ENCODE measurements around the gene PTPN22. TPM values are rescaled to one million over a fixed set of nuclear protein-coding genes. Genes with fewer than 3 reads are reported as not detected.

Gene PTPN22
- polyA plus RNA-seq, 2 donors, result 0.76 to 1.5 TPM

DNA sequence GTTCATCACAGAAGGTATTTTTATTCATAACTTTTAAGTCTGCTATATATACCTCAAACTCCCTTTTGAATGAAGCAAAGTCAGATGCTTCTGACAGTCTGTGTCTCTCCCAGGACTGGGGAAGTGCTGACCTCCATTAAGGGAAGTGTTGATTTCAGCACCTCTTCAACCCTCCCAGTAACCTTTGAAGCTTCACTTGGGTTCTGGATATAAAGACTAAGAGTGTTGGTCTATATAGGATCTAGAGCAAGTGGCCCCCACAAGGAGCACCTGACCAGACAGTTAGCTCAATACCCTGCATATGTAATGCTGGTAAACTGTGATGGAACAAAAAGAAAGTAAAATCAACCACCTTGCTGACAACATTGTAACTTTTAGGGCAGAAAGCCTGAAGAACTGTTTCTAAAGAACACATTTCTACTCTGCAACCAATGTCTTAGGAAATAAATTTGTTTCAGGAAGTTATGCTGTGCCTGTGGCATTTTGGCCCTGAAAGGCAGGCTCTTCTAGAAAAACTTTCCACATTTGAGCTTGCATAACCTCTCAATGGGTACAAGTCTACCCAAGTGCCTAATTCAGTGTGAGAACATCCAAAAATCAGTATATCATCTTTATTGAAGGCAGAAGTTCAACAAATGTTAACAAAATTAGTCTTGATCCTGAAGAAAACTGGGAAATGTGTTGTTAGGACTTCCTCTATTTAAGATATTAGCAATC, 865 bp upstream of the PTPN22 start:
- Histone ChIP-seq H3K36me3 (ENCODE audit: control insufficient read depth in 2 of 2, insufficient read depth in 2 of 2, low read length in 1 of 2) (no peaks in the 10 kb centered on the region), H3K27ac (ENCODE audit: low read depth in 2 of 2, low read length in 1 of 2) (peak overlapping the region; percentile 35 to 52), H3K4me1 (ENCODE audit: control insufficient read depth in 2 of 2, insufficient read depth in 2 of 2, low read length in 1 of 2) (no peaks in the 10 kb centered on the region)

GRCh38 chr1:113870778-113871177, 734 bp downstream of the PTPN22 start:
- Histone ChIP-seq H3K27ac (ENCODE audit: low read depth in 2 of 2, low read length in 1 of 2) (no peak overlapping the region), H3K27me3 (ENCODE audit: control insufficient read depth in 1 of 2, insufficient read depth in 2 of 2, low read length in 2 of 2) (no peaks in the 10 kb centered on the region), H3K36me3 (ENCODE audit: control insufficient read depth in 2 of 2, insufficient read depth in 2 of 2, low read length in 1 of 2) (no peaks in the 10 kb centered on the region), H3K9me3 (ENCODE audit: control insufficient read depth in 2 of 2, insufficient read depth in 1 of 2, low read depth in 1 of 2, low read length in 1 of 2) (no peaks in the 10 kb centered on the region), H3K4me1 (ENCODE audit: control insufficient read depth in 2 of 2, insufficient read depth in 2 of 2, low read length in 1 of 2) (no peaks in the 10 kb centered on the region), H3K4me3 (ENCODE audit: low read depth in 1 of 2, low read length in 2 of 2) (no peak overlapping the region)
- WGBS, 2 donors, result 83 to 85% methylated on average over 3 of the region's 3 CpGs

More for the DNA sequence above, 865 bp upstream of the PTPN22 start:
- H3K9me3 ChIP-seq (ENCODE audit: control insufficient read depth in 2 of 2, insufficient read depth in 1 of 2, low read depth in 1 of 2, low read length in 1 of 2), result no peaks in the 10 kb centered on the region
- H3K27me3 ChIP-seq (ENCODE audit: control insufficient read depth in 1 of 2, insufficient read depth in 2 of 2, low read length in 2 of 2), result no peaks in the 10 kb centered on the region
- H3K4me3 ChIP-seq (ENCODE audit: low read depth in 1 of 2, low read length in 2 of 2), result no peak overlapping the region

DNA sequence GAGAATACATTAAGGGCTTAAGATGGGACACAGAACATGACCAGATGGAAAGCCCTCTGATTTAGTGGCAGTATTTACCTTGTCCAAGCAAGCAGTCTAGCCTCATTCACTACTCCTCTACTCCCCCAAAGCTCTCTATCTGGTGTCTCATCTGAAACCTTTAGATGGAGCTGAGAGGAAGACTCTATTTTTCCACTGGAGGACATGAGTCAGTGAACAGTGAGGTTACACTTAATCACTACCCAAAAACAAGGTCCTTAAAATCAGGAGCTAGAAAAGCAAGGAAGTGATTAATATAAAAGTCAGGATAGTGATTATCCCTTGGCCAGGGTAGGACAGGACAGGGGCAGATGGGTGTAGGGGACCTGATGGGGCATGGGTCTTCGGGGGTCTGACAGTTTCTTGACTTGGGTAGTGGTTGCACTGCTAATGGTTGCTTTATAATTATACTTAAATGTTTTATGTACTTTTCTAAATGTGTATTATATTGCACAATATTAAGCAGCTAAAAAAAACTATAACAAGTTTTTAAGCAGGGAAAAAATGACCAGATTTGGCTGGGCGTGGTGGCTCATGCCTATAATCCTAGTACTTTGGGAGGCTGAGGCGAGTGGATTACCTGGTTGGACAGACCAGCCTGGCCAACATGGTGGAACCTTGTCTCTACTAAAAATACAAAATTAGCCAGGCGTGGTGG, 3.0 kb downstream of the PTPN22 start:
- Histone ChIP-seq H3K4me1 (ENCODE audit: control insufficient read depth in 2 of 2, insufficient read depth in 2 of 2, low read length in 1 of 2) (no peaks in the 10 kb centered on the region), H3K27me3 (ENCODE audit: control insufficient read depth in 1 of 2, insufficient read depth in 2 of 2, low read length in 2 of 2) (no peaks in the 10 kb centered on the region), H3K27ac (ENCODE audit: low read depth in 2 of 2, low read length in 1 of 2) (peak overlapping the region in 1 of 2 donors; percentile 37), H3K36me3 (ENCODE audit: control insufficient read depth in 2 of 2, insufficient read depth in 2 of 2, low read length in 1 of 2) (no peaks in the 10 kb centered on the region), H3K9me3 (ENCODE audit: control insufficient read depth in 2 of 2, insufficient read depth in 1 of 2, low read depth in 1 of 2, low read length in 1 of 2) (no peaks in the 10 kb centered on the region), H3K4me3 (ENCODE audit: low read depth in 1 of 2, low read length in 2 of 2) (no peak overlapping the region)
- 84% methylated on average over 4 of the region's 4 CpGs for WGBS, 2 donors

DNA sequence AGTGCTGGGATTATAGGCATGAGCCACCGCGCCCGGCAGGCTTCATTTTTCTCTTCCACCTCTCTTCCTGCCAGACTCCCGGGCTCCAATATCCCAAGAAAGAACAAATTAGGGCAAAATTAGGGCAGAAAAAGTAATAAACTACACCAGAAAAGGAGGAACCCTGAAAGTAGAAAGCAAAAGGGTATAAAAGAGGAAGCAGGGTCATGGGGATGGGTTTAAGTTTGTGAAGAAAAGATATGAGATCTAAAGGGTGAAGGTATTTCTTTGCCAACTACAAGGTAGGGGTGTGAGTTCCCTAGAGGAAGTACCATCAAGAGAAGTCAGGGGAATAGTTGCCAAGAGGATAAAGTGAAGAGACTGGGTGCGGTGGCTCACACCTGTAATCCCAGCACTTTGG, 9.9 kb downstream of the PTPN22 start:
- no peaks in the 10 kb centered on the region for H3K9me3 ChIP-seq (ENCODE audit: control insufficient read depth in 2 of 2, insufficient read depth in 1 of 2, low read depth in 1 of 2, low read length in 1 of 2)
- no peak overlapping the region for H3K27ac ChIP-seq (ENCODE audit: low read depth in 2 of 2, low read length in 1 of 2)
- 90 to 92% methylated on average over 5 of the region's 5 CpGs for WGBS, 2 donors
- H3K4me3 ChIP-seq (ENCODE audit: low read depth in 1 of 2, low read length in 2 of 2), result no peak overlapping the region
- no peaks in the 10 kb centered on the region for H3K36me3 ChIP-seq (ENCODE audit: control insufficient read depth in 2 of 2, insufficient read depth in 2 of 2, low read length in 1 of 2)
- no peaks in the 10 kb centered on the region for H3K27me3 ChIP-seq (ENCODE audit: control insufficient read depth in 1 of 2, insufficient read depth in 2 of 2, low read length in 2 of 2)
- H3K4me1 ChIP-seq (ENCODE audit: control insufficient read depth in 2 of 2, insufficient read depth in 2 of 2, low read length in 1 of 2), result no peaks in the 10 kb centered on the region

- 70 to 71% methylated on average over 3 of the region's 3 CpGs for WGBS, 2 donors
- no peaks in the 10 kb centered on the region for H3K9me3 ChIP-seq (ENCODE audit: control insufficient read depth in 2 of 2, insufficient read depth in 1 of 2, low read depth in 1 of 2, low read length in 1 of 2)
Measured at GRCh38 chr1:113860891-113861290, 10.6 kb downstream of the PTPN22 start.

GRCh38 chr1:113859478-113860175, 11.9 kb downstream of the PTPN22 start:
- Histone ChIP-seq H3K4me3 (ENCODE audit: low read depth in 1 of 2, low read length in 2 of 2) (no peak overlapping the region), H3K27me3 (ENCODE audit: control insufficient read depth in 1 of 2, insufficient read depth in 2 of 2, low read length in 2 of 2) (no peaks in the 10 kb centered on the region), H3K9me3 (ENCODE audit: control insufficient read depth in 2 of 2, insufficient read depth in 1 of 2, low read depth in 1 of 2, low read length in 1 of 2) (no peaks in the 10 kb centered on the region), H3K36me3 (ENCODE audit: control insufficient read depth in 2 of 2, insufficient read depth in 2 of 2, low read length in 1 of 2) (no peaks in the 10 kb centered on the region), H3K27ac (ENCODE audit: low read depth in 2 of 2, low read length in 1 of 2) (no peak overlapping the region), H3K4me1 (ENCODE audit: control insufficient read depth in 2 of 2, insufficient read depth in 2 of 2, low read length in 1 of 2) (no peaks in the 10 kb centered on the region)
- WGBS, 2 donors, result 56 to 69% methylated on average over 3 of the region's 3 CpGs

More at GRCh38 chr1:113860891-113861290, 10.6 kb downstream of the PTPN22 start:
- Histone ChIP-seq H3K27me3 (ENCODE audit: control insufficient read depth in 1 of 2, insufficient read depth in 2 of 2, low read length in 2 of 2) (no peaks in the 10 kb centered on the region), H3K4me3 (ENCODE audit: low read depth in 1 of 2, low read length in 2 of 2) (no peak overlapping the region), H3K27ac (ENCODE audit: low read depth in 2 of 2, low read length in 1 of 2) (no peak overlapping the region), H3K36me3 (ENCODE audit: control insufficient read depth in 2 of 2, insufficient read depth in 2 of 2, low read length in 1 of 2) (no peaks in the 10 kb centered on the region), H3K4me1 (ENCODE audit: control insufficient read depth in 2 of 2, insufficient read depth in 2 of 2, low read length in 1 of 2) (no peaks in the 10 kb centered on the region)

DNA sequence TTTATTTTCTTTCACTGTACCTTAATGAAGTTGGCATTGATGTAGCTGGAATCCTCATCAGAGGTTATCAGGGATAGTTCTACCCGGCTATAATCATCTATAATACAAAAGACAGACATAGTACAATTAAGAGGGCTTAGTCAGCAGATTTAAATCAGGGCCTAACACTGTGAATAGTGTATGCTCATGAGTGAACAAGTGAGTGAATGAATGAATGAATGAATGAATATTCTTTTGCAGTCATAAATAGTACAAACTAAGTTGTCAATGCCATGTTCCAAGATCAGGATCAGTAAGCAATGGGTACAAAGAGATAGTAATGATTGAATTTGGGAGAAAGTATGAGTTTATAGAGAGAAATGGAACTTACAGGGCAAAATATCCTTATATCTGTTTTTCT, 12.5 kb downstream of the PTPN22 start:
- no peak overlapping the region for H3K27ac ChIP-seq (ENCODE audit: low read depth in 2 of 2, low read length in 1 of 2)
- no peaks in the 10 kb centered on the region for H3K36me3 ChIP-seq (ENCODE audit: control insufficient read depth in 2 of 2, insufficient read depth in 2 of 2, low read length in 1 of 2)
- no peak overlapping the region for H3K4me3 ChIP-seq (ENCODE audit: low read depth in 1 of 2, low read length in 2 of 2)
- H3K4me1 ChIP-seq (ENCODE audit: control insufficient read depth in 2 of 2, insufficient read depth in 2 of 2, low read length in 1 of 2), result no peaks in the 10 kb centered on the region
- no peaks in the 10 kb centered on the region for H3K27me3 ChIP-seq (ENCODE audit: control insufficient read depth in 1 of 2, insufficient read depth in 2 of 2, low read length in 2 of 2)
- 74 to 81% methylated on average over 1 of the region's 1 CpG for WGBS, 2 donors
- H3K9me3 ChIP-seq (ENCODE audit: control insufficient read depth in 2 of 2, insufficient read depth in 1 of 2, low read depth in 1 of 2, low read length in 1 of 2), result no peaks in the 10 kb centered on the region

GRCh38 chr1:113858418-113858817, 13.1 kb downstream of the PTPN22 start:
- Histone ChIP-seq H3K4me3 (ENCODE audit: low read depth in 1 of 2, low read length in 2 of 2) (no peak overlapping the region), H3K27ac (ENCODE audit: low read depth in 2 of 2, low read length in 1 of 2) (no peak overlapping the region), H3K27me3 (ENCODE audit: control insufficient read depth in 1 of 2, insufficient read depth in 2 of 2, low read length in 2 of 2) (no peaks in the 10 kb centered on the region), H3K36me3 (ENCODE audit: control insufficient read depth in 2 of 2, insufficient read depth in 2 of 2, low read length in 1 of 2) (no peaks in the 10 kb centered on the region), H3K4me1 (ENCODE audit: control insufficient read depth in 2 of 2, insufficient read depth in 2 of 2, low read length in 1 of 2) (no peaks in the 10 kb centered on the region), H3K9me3 (ENCODE audit: control insufficient read depth in 2 of 2, insufficient read depth in 1 of 2, low read depth in 1 of 2, low read length in 1 of 2) (no peaks in the 10 kb centered on the region)
- WGBS, 2 donors, result 86 to 88% methylated on average over 3 of the region's 3 CpGs

GRCh38 chr1:113857776-113858175, 13.7 kb downstream of the PTPN22 start:
- H3K27me3 ChIP-seq (ENCODE audit: control insufficient read depth in 1 of 2, insufficient read depth in 2 of 2, low read length in 2 of 2), result no peaks in the 10 kb centered on the region
- no peaks in the 10 kb centered on the region for H3K4me1 ChIP-seq (ENCODE audit: control insufficient read depth in 2 of 2, insufficient read depth in 2 of 2, low read length in 1 of 2)
- H3K27ac ChIP-seq (ENCODE audit: low read depth in 2 of 2, low read length in 1 of 2), result no peak overlapping the region
- no peak overlapping the region for H3K4me3 ChIP-seq (ENCODE audit: low read depth in 1 of 2, low read length in 2 of 2)
- H3K9me3 ChIP-seq (ENCODE audit: control insufficient read depth in 2 of 2, insufficient read depth in 1 of 2, low read depth in 1 of 2, low read length in 1 of 2), result no peaks in the 10 kb centered on the region
- 80 to 84% methylated on average over 3 of the region's 3 CpGs for WGBS, 2 donors
- no peaks in the 10 kb centered on the region for H3K36me3 ChIP-seq (ENCODE audit: control insufficient read depth in 2 of 2, insufficient read depth in 2 of 2, low read length in 1 of 2)
